A673 (cell line): Measurements from ENCODE around the gene PLXNB3.

Experiments
- EZH2 ChIP-seq: fragments of 200-600 bp; sonication (generic); IDR thresholded peaks from 2 replicates; pipeline ENCODE4 v1.6.1; 2017; ENCODE audit warnings: borderline replicate concordance, low read depth, mild to moderate bottlenecking, mixed read lengths, antibody characterized with exemption, low read length; ENCODE audit not compliant: poor library complexity, severe bottlenecking
- TF ChIP-seq, protein P1 (sequence below): fragments of 300-800, 200-600 bp; sonication (generic); conservative IDR thresholded peaks from 2 replicates; pipeline ENCODE4 v1.5.1; 2017; ENCODE audit warnings: low read depth, mild to moderate bottlenecking, antibody characterized with exemption, low read length, moderate library complexity, mixed read lengths

DNA sequence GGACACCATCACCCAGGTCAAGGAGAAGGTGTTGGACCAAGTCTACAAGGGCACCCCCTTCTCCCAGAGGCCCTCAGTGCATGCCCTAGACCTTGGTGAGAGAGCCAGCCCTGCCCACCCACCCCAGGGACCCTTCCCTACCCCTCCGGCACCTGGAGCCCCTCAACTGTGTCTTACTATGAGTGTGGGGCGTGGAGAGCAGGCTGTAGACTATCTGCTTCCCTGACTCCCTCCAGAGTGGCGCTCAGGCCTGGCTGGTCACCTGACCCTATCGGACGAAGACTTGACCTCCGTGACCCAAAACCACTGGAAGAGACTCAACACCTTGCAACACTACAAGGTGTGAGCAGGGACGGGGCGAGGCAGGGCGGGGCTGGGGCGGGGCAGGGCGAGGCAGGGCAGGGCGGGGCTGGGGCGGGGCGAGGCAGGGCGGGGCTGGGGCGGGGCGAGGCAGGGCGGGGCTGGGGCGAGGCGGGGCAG is 12.1 kb downstream of the PLXNB3 start:
- TF ChIP-seq, protein P1, sequence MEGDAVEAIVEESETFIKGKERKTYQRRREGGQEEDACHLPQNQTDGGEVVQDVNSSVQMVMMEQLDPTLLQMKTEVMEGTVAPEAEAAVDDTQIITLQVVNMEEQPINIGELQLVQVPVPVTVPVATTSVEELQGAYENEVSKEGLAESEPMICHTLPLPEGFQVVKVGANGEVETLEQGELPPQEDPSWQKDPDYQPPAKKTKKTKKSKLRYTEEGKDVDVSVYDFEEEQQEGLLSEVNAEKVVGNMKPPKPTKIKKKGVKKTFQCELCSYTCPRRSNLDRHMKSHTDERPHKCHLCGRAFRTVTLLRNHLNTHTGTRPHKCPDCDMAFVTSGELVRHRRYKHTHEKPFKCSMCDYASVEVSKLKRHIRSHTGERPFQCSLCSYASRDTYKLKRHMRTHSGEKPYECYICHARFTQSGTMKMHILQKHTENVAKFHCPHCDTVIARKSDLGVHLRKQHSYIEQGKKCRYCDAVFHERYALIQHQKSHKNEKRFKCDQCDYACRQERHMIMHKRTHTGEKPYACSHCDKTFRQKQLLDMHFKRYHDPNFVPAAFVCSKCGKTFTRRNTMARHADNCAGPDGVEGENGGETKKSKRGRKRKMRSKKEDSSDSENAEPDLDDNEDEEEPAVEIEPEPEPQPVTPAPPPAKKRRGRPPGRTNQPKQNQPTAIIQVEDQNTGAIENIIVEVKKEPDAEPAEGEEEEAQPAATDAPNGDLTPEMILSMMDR, result no peak
- no peak for TF ChIP-seq EZH2
